MM.1S (cell line): Measurements from ENCODE around the gene CSNK1E.

Experiments
- DNase-seq: peaks from one replicate; pipeline ENCODE4 v3.0.0-alpha.2; 2015
- H2AFZ ChIP-seq: fragments of 300-600 bp; sonication (generic); 2 replicates; pipeline ENCODE4 v1.6.0; 2016; ENCODE audit warnings: antibody characterized with exemption, low read length
- H3F3A ChIP-seq: fragments of 300-600 bp; sonication (generic); 2 replicates; pipeline ENCODE4 v1.6.1; 2016; ENCODE audit warnings: mild to moderate bottlenecking, antibody characterized with exemption, low read length, moderate library complexity, mixed read lengths; ENCODE audit not compliant: insufficient read depth
- H3K27ac ChIP-seq: fragments of 300-600 bp; sonication (generic); 2 replicates; pipeline ENCODE4 v1.5.1; 2016; ENCODE audit warnings: mild to moderate bottlenecking, low read length
- H3K27me3 ChIP-seq: fragments of 300-600 bp; sonication (generic); replicated peaks from 2 replicates; pipeline ENCODE4 v1.6.0; 2016; ENCODE audit warnings: low read length; ENCODE audit not compliant: insufficient read depth
- H3K36me3 ChIP-seq: fragments of 300-600 bp; sonication (generic); replicated peaks from 2 replicates; pipeline ENCODE4 v1.6.1; 2016; ENCODE audit warnings: mild to moderate bottlenecking, low read length, mixed read lengths; ENCODE audit not compliant: insufficient read depth
- H3K4me1 ChIP-seq: fragments of 300-600 bp; sonication (generic); 2 replicates; pipeline ENCODE4 v1.6.1; 2016; ENCODE audit warnings: low read length, mixed read lengths
- H3K4me2 ChIP-seq: fragments of 300-600 bp; sonication (generic); 2 replicates; pipeline ENCODE4 v1.6.0; 2016; ENCODE audit warnings: low read depth, low read length
- H3K4me3 ChIP-seq: fragments of 300-600 bp; sonication (generic); 2 replicates; pipeline ENCODE4 v1.5.1; 2016; ENCODE audit warnings: low read length, mixed read lengths
- H3K79me2 ChIP-seq: fragments of 300-600 bp; sonication (generic); 2 replicates; pipeline ENCODE4 v1.6.1; 2016; ENCODE audit warnings: mixed run types, low read length, mixed read lengths
- H3K9ac ChIP-seq: fragments of 300-600 bp; sonication (generic); 2 replicates; pipeline ENCODE4 v1.6.1; 2016; ENCODE audit warnings: low read length, mixed read lengths
- H3K9me2 ChIP-seq: fragments of 300-600 bp; sonication (generic); replicated peaks from 2 replicates; pipeline ENCODE4 v1.6.1; 2016; ENCODE audit warnings: mild to moderate bottlenecking, low read length, mixed read lengths; ENCODE audit not compliant: insufficient read depth
- H3K9me3 ChIP-seq: fragments of 300-600 bp; sonication (generic); replicated peaks from 2 replicates; pipeline ENCODE4 v1.6.1; 2016; ENCODE audit warnings: mild to moderate bottlenecking, low read length, mixed read lengths; ENCODE audit not compliant: insufficient read depth
- H4K20me1 ChIP-seq: fragments of 300-600 bp; sonication (generic); 2 replicates; pipeline ENCODE4 v1.6.1; 2016; ENCODE audit warnings: mild to moderate bottlenecking, low read length, moderate library complexity, mixed read lengths; ENCODE audit not compliant: insufficient read depth
- CTCF ChIP-seq: fragments of 300-600 bp; sonication (generic); IDR thresholded peaks from 2 replicates; pipeline ENCODE4 v1.5.1; 2016; ENCODE audit warnings: antibody characterized with exemption, low read length, mixed read lengths
- EZH2 ChIP-seq: fragments of 300-600 bp; sonication (generic); optimal IDR thresholded peaks from 2 replicates; pipeline ENCODE3; 2017; ENCODE audit warnings: low read depth, mild to moderate bottlenecking, antibody characterized with exemption, low read length, mixed read lengths
- EZH2phosphoT487 ChIP-seq: fragments of 300-600 bp; sonication (generic); IDR thresholded peaks from 2 replicates; pipeline ENCODE4 v1.6.1; 2018; ENCODE audit warnings: antibody characterized with exemption, low read length

Gene CSNK1E

GRCh38 chr22:38267086-38267485 is 50.1 kb downstream of the CSNK1E start:
- H3K4me3 ChIP-seq = no peak overlapping the region
- no peak for TF ChIP-seq EZH2
- TF ChIP-seq CTCF = no peak
- TF ChIP-seq EZH2phosphoT487 = no peak

GRCh38 chr22:38266120-38266519 is 51.1 kb downstream of the CSNK1E start:
- Histone ChIP-seq H3K4me3 (no peak overlapping the region), H3K36me3 (peaks cover 18% of the 10 kb centered on the region; the same call in 1 of the 2 replicates), H3K9me2 (no peaks in the 10 kb centered on the region), H2AFZ (no peak overlapping the region), H3F3A (peaks cover 18% of the 10 kb centered on the region), H3K4me1 (peaks cover 44% of the 10 kb centered on the region), H3K27me3 (no peaks in the 10 kb centered on the region), H3K9ac (no peak overlapping the region), H3K27ac (no peak overlapping the region), H3K79me2 (peaks cover 100% of the 10 kb centered on the region), H4K20me1 (peaks cover 4% of the 10 kb centered on the region; the same call in 1 of the 2 replicates), H3K4me2 (no peak overlapping the region), H3K9me3 (no peaks in the 10 kb centered on the region)
- no peak for DNase-seq
- TF ChIP-seq EZH2 (no peak), EZH2phosphoT487 (no peak), CTCF (no peak)

More at GRCh38 chr22:38267086-38267485, 50.1 kb downstream of the CSNK1E start:
- peaks cover 18% of the 10 kb centered on the region; the same call in 1 of the 2 replicates for H3K36me3 ChIP-seq
- H3K9me2 ChIP-seq = no peaks in the 10 kb centered on the region
- no peaks in the 10 kb centered on the region for H3K27me3 ChIP-seq
- H3K79me2 ChIP-seq = peaks cover 100% of the 10 kb centered on the region
- H3K4me1 ChIP-seq = peaks cover 40% of the 10 kb centered on the region
- peaks cover 5% of the 10 kb centered on the region; the same call in 1 of the 2 replicates for H4K20me1 ChIP-seq
- DNase-seq = no peak
- no peaks in the 10 kb centered on the region for H3K9me3 ChIP-seq
- no peak overlapping the region for H2AFZ ChIP-seq
- H3K27ac ChIP-seq = no peak overlapping the region
- H3K9ac ChIP-seq = no peak overlapping the region
- H3F3A ChIP-seq = peaks cover 14% of the 10 kb centered on the region
- H3K4me2 ChIP-seq = no peak overlapping the region

- no peak for TF ChIP-seq CTCF
- TF ChIP-seq EZH2 = no peak
- no peak for TF ChIP-seq EZH2phosphoT487
- H3K36me3 ChIP-seq = peaks cover 10% of the 10 kb centered on the region; the same call in 1 of the 2 replicates
- no peaks in the 10 kb centered on the region for H3K9me3 ChIP-seq
- DNase-seq = no peak
- H3K79me2 ChIP-seq = peaks cover 94% of the 10 kb centered on the region
- H3K4me1 ChIP-seq = peaks cover 44% of the 10 kb centered on the region
- H3K4me2 ChIP-seq = no peak overlapping the region
- H3K27me3 ChIP-seq = no peaks in the 10 kb centered on the region
- no peaks in the 10 kb centered on the region for H3K9me2 ChIP-seq
- H3K4me3 ChIP-seq = no peak overlapping the region
- peaks cover 31% of the 10 kb centered on the region for H3F3A ChIP-seq
- H4K20me1 ChIP-seq = no peaks in the 10 kb centered on the region
- no peak overlapping the region for H2AFZ ChIP-seq
- H3K27ac ChIP-seq = no peak overlapping the region
- H3K9ac ChIP-seq = no peak overlapping the region
Measured at GRCh38 chr22:38264322-38264843, 52.9 kb downstream of the CSNK1E start.
